22Rv1 (cell line): ENCODE measurements around the gene PARD6G.
A peak's percentile ranks its signal among the peaks of the same experiment; 100 is the strongest.

Experiments
- H3K27ac ChIP-seq: fragments of 450-650 bp; 2 replicates; pipeline ENCODE4 v1.5.1; 2017
- ZFX ChIP-seq: fragments of 450-650 bp; IDR thresholded peaks from 2 replicates; pipeline ENCODE4 v1.6.1; 2017; ENCODE audit warnings: antibody characterized with exemption, borderline replicate concordance
- TF ChIP-seq, protein P1 (sequence below): fragments of 450-650 bp; IDR thresholded peaks from 2 replicates; pipeline ENCODE4 v1.5.1; 2017; ENCODE audit warnings: mild to moderate bottlenecking

PARD6G gene

DNA sequence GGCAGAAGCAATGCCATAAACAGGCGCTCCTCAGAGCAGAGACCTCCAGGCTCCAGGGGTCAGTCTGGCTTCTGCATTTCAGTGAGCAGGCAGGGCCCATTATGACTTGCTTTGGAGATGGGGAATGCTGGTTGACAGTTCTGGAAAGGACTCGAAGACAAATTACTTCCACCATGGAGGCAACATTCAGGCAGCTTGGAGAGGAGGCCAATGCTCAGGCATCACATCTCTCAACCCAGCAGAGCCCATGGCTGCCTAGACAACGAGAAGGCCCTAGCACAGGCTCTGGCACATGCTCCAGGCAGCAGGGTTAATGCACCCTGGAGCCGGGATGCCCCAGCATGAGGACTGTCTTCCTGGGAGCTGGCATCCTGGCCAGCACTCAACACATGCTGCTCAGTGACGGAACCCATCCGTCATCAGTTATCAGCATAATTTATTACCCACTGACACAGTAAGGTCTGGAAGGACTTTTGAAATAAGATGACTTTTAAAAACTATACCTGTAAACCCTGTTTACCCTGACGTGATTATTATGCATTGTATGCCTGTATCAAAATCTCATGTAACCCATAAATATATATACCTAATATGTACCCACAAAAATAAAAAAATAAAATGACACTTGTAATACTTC lies 85.4 kb downstream of the PARD6G start:
- no peak overlapping the region for H3K27ac ChIP-seq
- TF ChIP-seq, protein P1, sequence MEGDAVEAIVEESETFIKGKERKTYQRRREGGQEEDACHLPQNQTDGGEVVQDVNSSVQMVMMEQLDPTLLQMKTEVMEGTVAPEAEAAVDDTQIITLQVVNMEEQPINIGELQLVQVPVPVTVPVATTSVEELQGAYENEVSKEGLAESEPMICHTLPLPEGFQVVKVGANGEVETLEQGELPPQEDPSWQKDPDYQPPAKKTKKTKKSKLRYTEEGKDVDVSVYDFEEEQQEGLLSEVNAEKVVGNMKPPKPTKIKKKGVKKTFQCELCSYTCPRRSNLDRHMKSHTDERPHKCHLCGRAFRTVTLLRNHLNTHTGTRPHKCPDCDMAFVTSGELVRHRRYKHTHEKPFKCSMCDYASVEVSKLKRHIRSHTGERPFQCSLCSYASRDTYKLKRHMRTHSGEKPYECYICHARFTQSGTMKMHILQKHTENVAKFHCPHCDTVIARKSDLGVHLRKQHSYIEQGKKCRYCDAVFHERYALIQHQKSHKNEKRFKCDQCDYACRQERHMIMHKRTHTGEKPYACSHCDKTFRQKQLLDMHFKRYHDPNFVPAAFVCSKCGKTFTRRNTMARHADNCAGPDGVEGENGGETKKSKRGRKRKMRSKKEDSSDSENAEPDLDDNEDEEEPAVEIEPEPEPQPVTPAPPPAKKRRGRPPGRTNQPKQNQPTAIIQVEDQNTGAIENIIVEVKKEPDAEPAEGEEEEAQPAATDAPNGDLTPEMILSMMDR = no peak
- TF ChIP-seq ZFX = no peak

DNA sequence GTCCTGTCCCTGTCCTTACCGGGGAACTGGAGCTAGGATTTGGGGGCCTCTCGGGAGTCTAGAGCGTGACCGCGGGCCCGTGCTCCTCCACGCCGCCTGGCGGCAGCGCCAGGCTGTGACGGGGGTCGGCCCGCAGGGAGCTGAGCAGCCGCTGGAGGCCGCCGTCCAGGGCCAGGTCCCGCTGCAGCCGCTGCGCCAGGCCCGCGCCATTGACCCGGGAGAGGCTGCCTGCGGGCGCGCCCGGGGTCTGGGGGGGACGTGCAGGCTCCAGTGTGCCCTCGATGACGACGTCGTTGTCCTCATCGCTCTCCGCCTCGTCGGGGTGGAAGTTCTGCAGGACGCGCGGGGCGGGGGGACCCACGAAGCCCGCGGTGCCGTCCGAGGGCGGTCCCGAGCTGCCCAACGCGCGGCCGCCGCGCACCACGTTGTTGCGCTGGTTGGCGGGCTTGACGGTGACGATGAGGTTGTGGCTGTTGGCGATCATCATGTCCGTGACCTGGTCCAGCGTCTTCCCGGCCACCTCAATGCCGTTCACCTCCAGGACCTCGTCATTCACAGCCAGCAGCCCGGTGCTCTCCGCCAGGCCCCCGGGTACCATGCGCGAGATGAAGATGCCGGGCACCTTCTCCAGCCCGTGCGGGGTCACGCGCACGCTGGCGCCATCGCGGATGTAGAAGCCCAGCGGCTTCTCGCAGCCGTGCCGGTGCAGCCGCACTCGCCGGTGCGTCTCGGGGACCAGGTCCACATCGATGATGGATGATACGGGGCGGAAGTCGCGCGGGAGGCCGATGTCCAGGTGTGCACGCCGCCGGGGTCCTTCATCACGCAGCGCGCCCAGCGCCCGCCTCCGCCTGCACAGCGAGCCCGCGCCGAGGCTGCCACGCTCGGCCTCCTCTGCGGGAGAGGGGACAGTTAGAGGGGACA lies 87.3 kb downstream of the PARD6G start:
- no peak for TF ChIP-seq ZFX
- TF ChIP-seq, protein P1 = no peak
- H3K27ac ChIP-seq = no peak overlapping the region

DNA sequence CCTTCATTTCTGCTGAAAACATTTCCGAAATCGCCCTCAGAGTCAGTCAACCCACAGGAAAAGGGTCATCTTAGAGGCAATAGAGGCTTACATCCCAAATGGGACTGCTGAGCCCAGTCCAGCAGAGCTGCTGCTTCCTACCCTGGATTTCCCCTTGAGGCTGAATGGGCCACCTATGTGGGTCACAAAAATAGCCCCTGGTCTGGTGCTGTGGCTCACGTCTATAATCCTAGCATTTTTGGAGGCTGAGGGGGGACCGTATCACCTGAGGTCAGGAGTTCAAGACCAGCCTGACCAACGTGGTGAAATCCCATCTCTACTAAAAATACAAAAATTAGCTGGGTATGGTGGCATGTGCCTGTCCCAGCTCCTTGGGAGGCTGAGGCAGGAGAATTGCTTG lies 88.9 kb downstream of the PARD6G start:
- no peak for TF ChIP-seq ZFX
- TF ChIP-seq, protein P1 = no peak
- H3K27ac ChIP-seq = no peak overlapping the region

DNA sequence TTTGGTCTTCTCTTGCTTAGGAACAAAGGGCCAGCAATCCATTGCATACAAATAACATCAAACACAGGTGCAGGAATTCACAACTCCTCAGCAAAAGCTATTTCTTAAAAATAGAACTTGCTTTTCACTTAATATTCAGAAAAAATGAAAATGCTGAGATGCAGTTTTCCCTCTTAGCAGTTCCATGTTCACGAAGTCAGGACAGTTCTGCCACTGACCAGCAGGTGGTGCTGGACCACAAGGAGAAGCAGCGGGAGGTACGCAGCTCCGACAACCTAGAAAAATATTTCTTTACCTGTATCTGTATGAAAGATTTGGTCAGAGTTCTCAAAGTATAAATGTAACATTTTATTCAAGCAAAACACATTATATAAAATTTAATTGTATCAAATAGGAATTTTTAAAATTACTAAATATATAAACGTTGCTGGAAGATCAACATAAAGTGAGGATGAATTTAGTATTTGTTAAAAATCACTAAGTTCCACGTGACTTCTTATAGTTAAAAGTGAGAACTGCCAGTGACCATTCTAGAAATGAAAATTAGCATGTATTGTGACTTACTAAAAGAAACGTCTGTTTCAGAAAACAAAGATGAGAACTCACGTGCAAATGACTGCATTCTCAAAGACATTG lies 89.5 kb downstream of the PARD6G start:
- no peak overlapping the region for H3K27ac ChIP-seq
- TF ChIP-seq, protein P1 = peak; percentile 96
- no peak for TF ChIP-seq ZFX

DNA sequence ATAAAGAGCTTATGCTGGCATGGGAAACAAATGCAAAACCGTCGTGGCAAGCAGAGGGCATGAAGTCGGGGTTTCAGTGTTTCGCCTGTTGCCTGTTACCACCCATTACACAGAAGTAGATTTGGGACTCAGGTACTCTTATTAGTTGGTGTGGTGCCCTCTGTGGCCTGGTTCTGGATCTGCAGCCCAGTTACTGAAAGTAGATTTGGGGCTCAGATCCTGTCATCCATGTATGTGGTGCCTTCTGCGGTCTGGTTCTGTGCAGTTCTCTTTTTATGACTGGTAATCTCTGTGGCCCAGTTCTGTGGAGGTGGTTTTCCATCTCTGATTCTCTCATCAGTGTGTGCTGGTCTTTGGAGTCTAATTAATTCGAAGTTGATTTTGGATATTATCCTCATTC lies 93.0 kb downstream of the PARD6G start:
- no peak overlapping the region for H3K27ac ChIP-seq
- TF ChIP-seq ZFX = no peak
- TF ChIP-seq, protein P1 = peak; percentile 56

DNA sequence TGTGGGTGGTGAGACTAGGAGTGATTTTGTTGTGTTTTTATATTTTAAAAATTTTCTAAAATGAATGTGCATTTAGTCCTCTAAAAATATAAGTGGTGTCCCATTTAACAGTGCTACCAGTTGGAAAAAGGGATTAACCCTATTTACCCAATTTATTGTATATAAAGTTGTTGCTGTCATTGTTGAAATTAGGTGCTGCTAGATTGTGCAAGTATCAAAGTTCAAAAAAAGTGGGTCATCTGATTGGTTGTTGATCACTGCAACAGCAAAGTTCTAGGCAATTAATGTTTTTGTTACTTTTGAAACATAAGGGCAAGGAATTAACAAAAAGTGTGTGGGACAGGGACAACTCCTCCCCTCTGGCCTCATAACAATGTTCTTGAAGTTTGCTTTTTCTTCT lies 97.6 kb downstream of the PARD6G start:
- TF ChIP-seq ZFX = no peak
- TF ChIP-seq, protein P1 = no peak
- no peak overlapping the region for H3K27ac ChIP-seq
